Glomerular endothelial cell (primary cell): ENCODE data around the gene EVC. TPM values are rescaled to one million over a fixed set of nuclear protein-coding genes. Genes with fewer than 3 reads are reported as not detected.
"Not testable (repeated sequence)": the region's sequence is repeated elsewhere in the genome, so short reads cannot be mapped to it uniquely, and the experiment has no call there.

ENCODE experiments used
- DNase-seq: peaks from one replicate; pipeline ENCODE4 v3.0.0-alpha.2; 2011; ENCODE audit warnings: low read depth, low spot score; ENCODE audit errors: extremely low read depth
- total RNA-seq: library from RNA; depleted of rRNA; stranded (reverse); fragments of >200 nt; gene quantifications from 2 replicates; pipeline ENCODE4 v1.2.3, GENCODE V29; 2015

EVC gene
- total RNA-seq, 1 donor from 2014 or later: 52.8 TPM

DNA sequence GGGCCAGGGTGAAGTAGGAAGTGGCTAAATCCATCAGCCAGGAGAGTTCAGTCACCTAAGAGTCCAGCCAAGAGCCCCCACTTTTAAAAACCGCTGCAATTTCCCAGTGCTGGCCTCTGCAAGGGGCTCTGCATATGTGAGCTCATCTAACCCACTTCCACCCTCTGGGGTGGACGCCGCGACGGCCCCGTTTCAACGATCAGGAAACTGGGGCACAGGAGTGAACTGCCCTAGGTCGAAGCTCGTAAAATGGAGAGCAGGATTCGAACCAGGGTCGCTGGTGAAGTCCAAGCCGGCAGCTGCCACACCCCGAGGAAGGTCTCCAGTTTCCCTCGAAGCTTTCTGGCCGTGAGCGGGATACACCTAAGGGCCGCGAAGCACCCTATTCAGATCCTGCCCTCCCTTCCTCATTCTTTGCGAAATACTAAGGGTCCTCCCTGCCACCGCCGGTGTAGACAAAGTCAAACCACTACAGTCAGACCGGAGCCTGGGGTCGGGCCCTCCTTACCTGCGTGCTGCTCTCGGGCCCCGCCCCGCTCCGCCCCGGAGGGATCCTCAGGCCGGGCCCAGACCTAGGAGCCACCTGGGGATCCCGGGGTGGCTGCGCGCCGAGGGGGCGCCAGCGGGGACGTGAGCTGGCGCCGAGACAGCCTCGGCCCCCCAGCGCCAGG lies 3.1 kb upstream of the EVC start:
- DNase-seq: no peak

DNA sequence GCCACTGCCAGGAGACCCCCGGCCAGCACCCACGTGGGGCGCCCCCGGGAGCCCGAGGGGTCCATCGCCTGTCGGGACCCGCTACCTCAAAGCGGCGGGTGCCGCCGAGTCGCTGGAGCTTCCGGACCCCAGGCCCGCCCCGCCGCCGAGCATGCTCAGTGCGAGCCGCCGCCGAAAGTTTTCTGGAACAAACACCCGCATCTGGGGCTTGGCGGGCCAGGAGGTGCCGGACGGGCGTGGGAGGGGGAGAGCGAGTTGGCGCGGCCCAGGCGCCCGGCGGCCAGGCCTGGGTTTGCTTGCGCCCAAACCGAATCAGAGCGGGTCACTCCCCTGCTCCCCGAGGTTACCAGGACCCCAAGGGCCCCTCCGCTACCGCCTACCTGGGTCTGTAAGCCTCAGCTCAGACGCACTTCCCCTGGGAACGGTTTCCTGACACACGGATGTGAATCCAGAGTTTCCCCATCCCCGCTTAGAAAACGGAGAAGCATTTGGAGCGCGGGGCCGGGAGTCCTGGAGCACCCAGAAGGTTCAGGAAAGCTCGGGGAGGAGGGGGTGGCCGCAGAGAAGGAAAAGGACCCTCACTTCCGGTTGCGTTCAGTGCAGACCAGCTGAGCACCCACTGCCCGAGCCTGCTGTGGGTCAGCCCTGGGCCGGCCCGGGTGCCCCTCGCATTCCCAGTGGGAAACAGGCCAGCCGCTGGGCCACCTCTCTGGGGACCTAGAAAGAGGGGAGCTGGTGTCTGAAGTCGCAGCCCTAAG lies 2.4 kb upstream of the EVC start, which contains the start of gene EVC2:
TSS of gene EVC2 (minus strand) at position 111 of the 758 bp plus-strand sequence. CDS start at position 65, 46 bp downstream.
- DNase-seq: no peak

DNA sequence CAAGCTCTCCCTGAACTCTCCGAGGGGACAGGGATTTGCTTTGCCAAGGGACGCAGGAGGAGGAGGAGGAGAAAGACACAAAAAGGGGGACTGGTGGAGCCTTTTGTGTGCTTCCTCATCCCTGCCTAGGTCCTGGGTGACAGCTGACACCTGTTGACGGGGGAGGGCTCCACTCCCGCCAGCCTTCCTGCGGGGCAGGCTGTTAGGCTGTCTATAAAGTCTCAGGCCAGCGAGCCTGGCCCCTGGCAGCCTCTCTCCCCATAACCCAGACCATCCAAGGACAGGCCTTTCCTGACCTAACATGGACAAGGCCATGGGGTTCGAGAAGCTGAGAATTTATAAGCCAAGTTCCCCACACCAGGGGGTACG lies 1.8 kb upstream of the EVC start:
- DNase-seq: no peak

DNA sequence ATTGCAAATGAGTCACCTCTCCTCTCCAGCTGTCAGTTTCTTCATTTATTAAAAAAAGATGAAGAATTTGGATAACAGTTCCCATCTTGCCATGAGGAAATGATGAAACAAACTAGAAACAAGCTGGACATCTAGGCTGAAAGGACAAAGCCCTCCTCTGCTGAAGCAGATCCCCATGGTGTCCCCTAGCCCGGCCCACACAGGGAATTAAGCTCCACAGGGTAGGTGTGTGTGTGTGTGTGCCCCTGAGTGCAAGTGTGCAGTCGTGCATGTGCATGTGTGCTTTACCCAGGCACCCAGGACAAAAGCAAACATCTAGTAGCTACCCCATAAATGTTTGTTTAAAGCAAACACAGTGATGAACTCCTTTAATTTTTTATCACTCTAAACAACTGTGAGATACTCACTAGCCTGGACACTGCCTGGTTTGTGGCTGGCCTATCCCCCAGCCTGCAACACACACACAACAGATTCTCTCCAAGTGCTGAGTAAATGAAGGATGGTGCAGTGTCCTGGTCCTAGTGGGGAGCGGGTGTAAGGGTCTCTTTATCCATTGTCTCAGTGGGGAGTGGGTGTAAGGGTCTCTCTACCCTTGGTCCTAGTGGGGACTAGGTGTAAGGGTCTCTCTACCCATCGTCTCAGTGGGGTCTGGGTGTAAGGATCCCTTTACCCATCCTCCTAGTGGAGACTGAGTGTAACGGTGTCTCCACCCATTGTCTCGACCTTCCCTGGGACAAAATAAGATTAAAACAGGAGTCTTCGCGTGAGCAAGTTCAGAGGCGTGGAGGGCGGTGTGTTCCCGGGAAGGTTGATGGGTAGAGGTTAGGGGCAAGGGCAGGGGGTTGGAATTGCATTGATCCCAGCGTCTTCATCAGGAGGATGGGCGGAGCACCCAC lies 688 bp upstream of the EVC start:
- DNase-seq: no peak

DNA sequence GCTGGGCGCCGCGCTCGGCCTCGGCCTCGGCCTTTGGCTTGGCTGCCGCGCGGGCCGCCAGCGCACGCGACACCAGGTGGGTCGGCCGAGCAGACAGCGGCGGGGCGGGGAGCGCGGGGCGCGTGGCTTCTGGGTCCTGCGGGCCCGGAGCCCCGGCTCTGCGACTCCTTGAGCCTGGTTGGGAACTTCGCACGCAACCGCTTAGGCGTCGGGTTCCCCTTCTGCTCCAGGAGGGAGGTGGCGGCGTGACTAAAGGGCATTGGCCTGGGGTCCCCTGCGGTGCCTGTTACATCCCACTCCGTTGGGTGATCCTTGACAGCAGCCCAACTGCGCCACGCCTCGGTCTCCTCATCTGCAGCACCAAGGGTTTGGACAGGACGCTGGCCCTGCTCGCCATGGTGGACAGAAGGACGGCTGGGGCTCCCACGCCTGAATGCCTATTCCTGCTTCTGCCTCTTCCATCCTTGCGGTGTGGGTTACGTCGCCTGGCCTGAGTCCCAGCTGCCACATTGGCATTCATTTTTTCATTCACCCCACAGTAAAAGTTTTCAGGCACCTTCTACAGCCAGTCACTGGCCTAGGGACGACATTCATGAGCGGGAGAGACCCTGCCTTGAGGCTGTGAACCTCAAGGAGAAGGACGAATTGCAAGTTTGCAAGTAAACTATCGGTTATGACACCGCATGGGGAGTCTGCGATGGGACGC lies 631 bp downstream of the EVC start:
- no peak for DNase-seq

DNA sequence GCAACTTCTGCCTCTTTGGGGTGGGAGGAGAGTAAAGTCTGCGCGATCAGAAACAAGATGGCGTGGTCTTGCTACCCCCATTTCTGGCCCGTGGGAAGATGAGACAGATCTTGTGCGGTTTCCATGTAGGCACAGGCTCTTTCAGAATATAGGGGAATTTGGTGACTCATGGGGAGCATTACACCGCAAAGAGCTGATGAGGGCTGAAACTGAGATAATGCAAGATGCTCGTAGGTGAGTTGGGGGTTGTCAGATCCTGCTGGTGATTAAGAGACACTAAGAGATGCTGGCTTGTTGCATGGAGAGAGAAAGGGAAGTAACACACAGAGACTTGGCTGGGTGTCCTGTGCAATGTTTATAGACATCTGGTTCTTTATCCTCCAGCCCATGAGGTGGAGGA lies 1.5 kb downstream of the EVC start:
- no peak for DNase-seq

DNA sequence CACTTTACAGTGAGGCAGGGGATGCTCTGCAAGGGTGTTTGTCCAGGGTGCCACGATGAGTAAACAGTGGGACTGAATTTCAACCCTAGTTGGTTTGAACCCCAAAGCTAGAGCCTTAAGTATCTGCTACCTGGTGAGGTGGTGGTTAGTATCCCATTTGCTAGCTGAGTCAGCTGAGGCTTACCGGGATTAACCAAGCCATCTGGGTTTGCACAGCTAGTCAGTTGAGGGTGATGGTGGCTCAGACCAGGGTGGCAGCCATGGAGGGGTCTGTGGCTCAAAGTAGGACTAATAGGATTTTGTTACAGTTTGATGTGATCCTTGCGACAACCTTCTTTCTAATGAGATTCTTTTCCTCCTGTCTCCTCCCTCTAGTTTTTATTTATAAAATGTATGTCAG lies 1.9 kb downstream of the EVC start:
- DNase-seq: no peak

DNA sequence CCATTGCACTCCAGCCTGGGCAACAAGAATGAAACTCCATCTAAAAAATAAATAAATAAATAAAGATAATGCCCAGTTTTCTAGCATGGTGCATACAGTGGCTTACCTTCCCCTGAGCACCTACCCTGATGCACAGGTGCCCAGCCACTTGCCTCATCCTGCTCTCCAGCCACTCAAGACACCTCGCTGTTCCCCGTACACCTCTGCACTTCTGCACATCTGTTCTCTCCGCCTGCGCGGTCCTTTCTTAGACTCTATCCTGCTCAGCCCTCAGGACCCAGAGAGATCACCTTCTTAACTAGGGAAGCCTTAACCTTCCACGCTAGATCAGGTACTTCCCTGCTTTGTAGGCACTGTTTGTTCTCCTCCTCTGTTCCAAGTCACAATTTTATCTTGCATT lies 2.9 kb downstream of the EVC start:
- DNase-seq: no peak

DNA sequence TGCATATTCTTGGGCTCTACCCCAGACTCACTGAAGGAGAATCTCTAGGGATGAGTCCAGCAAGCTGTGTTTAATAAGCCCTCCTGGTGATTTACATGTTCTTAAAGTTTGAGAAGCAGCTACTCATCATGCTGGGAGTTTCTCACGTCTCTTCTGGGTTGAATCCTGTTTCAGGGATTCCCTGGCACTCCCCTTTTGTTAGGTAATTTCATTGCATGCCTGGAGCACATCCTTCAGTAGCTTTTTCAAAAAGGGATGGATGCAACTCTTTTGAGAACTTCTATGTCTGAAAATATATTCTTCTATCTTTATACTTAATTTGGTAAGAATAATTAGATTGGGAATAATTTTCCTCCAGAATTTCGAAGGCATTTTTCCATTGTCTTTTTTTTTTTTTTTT lies 4.4 kb downstream of the EVC start:
- no peak for DNase-seq

DNA sequence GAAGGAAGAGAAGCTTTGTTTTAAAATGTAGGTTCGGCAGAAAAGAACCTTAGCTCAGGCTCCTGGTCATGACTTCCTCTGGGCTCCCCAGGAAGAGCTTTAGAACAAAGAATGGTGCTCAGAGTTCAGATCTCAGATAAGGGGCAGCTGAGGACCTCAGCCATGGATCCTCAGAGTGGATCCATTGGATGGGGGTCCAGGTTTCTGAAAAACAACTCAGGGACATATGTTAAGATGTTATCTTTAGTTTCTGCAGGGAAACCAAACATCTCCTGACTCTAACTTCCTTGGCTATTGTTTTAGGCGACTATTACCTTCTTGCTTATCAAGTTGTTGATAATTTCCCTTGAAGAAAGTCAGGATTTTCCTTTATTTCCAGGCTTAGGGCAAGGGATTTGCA lies 5.4 kb downstream of the EVC start:
- DNase-seq: no peak

DNA sequence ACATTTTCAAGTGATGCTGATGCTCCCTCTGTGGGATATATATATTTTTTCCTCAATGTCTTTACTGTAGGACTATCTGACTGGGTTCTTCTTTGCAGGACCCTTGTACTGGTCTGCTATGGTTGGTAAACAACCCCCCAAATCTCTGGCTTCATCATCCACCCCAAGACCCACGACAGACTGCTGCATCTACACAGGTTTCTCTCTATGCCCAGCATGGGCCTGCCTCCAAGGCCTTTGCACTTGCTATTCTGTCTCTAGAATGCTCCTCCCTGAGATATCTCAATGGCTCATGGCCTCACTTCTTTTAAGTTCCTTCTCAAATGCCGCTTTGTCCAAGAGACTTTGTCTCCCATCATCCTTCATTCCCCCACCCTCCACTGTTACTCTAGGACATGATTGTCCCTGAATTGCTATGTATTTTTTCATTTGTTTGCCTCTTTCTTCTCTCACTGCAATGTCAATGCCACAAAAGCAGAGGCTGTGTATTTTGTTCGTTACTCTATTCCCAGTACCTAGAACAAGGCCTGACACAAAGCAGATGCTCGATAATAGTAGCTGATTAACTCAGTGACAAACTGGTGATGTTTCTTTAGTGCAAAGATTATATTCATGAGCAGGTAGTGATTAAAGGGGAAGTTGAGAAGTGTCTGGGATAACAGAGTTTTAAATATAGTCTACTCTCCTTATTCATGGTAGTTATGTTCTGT lies 6.6 kb downstream of the EVC start:
- DNase-seq: no peak

DNA sequence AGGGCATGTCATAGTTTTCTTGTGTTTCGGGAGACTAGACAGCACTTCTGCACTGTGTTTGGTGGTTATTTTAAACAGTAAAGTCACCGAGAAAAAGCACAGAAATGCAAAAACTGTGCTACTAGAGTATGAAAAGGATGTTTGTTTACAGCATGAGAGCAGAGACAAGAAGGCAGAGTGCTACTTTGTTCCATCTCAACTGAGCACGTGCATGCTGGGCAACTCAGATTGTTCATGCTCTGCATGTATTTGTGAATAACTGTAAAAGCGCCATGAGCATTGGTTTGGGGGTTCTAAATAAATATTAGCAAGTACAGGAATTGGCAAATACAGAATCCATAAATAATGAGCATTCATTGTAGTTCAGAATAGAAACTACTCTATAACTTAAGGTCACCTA lies 7.4 kb downstream of the EVC start:
- no peak for DNase-seq

DNA sequence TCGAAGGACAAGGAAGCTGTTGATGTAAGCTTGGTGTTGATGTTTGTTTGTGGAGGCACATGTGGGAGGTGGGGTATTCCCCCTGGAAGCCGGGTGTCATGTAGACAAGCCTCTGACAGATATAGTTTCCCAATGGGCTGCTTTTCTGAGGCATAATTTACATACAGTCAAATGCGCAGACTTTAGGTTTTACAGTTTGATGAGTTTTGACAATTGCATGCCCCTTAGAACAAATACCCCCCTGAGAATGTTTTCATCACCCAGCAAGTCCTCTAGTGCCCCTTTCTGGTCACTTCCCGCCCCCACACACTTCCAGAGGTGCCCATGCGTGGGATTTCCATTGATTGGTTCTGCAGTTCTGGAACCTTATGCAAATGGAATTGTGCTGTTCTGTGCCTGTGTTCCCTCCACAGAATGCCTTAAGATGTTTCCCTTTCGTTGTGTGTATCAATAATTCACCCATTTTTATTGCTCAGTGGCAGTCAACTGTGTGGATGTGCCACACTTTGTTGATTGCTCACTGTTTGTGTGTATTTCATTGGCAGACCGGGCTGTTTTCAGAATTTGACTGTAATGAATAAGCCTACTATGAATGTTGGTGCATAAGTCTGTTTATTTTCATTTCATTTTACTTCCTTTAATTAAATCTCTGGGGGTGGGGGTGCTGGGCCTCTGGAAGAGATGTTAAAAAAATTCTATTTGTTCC lies 8.5 kb downstream of the EVC start:
- no peak for DNase-seq

DNA sequence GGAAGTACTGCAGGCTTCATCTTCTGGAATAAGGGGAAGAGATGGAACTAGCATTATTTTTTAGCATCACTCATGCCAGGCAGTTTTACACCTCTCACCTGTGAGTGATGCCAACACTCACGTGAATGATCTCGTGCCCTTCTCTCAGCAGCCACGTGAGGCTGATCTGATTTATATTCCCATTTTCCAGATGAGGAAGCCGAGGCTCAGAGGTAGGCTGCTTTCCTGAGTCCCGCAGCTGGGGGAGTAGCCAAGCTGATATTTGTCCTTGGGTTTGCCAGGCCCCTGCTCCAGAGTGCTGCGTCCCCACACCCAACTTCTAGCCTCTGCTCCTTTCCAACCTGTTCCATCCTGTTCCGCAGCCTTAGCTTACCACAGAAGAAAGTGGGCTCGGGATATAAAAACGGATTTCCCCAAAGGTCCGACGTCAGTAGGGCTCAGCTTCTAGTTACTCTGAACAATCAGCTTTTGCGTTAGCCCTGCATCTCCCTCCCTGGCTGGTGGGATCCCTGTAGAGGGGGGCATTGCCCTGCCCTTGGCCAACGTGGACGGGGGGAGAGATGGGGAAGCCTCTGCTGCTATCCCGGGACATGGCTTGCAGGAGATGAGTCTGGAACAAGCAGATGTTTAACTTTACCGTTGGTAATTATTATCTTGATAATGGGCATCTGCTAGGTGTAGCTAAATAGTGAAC lies 9.3 kb downstream of the EVC start:
- DNase-seq: no peak

DNA sequence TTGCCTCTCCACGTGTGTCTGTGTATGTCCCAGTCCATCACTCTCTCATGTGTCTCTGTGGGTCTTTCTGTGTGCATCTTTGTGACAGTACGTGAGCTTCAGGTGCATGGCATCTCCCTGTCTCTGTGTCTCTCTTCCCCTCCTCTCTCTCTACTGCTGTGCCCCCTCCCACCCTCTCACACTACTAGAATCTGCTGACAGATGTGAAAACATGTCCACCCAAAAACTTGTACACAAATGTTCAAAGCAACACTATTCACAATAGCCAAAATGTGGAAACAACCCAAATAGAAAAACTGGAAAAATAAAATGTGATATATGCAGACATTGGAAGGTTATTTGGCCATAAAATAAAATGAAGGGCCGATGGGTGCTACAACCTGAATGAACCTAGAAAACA lies 10.0 kb downstream of the EVC start:
- DNase-seq: no peak

DNA sequence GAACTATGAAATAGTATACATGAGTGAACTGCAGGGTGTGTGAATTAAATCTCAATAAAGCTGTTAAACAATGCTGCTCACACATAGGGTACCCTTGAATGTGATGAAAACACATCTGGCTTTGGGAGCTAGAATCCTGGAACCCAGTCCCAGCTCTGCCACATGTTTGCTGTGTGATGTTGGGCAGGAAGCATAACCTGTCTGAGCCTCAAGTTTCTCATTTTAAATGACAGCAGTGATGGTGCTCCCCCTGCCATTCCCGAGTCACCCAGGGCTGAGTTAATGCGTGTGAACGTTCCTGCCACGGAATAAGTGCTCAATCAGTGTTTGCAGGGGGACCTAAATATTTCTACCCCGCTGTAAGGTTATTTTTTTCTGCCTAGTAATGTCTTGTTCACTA lies 10.9 kb downstream of the EVC start:
- no peak for DNase-seq

DNA sequence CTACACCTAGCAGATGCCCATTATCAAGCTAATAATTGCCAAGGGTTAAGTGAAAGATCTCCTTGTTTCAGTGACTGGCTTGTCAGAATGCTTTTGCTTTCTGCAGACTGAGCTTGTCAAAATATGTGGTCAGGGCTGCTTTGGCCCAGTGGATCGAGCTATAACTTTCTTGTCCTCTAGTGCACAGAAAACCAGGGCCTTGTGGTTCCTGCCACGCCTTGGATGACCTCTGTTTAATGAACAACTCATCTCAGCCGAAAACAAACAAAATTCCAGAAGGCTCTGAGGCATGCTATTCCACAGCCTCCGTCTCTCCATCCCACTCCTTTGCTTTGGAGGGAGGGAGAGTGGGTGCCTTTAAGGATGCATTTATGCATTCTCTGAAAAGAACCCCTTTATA lies 11.3 kb downstream of the EVC start:
- no peak for DNase-seq

DNA sequence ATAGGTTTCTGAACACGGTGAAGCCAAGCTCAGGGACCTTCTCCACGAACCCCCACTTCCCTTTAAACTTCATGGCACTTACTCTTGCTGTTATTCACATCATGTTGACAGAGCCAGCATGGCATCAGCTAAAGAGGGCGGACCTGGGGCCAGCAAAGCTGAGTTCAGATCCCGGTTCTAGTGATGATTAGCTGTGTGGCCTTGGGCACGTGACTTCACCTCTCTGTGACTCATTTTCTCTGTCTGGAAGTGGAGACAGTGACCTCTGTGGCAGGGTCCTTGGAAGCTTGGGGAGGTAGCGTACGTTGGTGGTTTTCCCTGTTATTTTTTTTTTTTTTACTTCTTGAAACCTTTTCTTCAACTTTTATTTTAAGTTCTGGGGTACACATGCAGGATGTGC lies 13.4 kb downstream of the EVC start:
- DNase-seq: no peak

DNA sequence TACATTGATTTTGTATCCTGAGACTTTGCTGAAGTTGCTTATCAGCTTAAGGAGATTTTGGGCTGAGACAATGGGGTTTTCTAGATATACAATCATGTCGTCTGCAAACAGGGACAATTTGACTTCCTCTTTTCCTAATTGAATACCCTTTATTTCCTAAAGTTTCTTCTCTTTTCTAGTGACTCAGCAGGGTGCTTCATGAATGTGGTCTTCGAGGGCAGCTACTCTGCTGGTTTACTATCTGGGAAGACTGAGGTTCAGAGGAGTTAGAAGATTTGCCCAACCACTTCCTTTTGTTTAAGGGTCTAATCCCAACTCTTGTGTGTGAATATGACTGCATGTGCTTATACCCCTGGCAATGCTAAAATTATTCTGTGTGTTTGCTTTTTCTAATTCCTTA lies 17.4 kb downstream of the EVC start:
- not testable (repeated sequence) for DNase-seq
